Endothelial cell of umbilical vein (primary cell): ENCODE results near the gene SPP2. TPM values are rescaled to one million over a fixed set of nuclear protein-coding genes. Genes with fewer than 3 reads are reported as not detected.

ENCODE experiments used
- BruUV-seq: library from RNA; stranded (reverse); fragments of 400-500 nt; replicated peaks from 2 replicates; lab custom pipeline; 2021; lab: Mats Ljungman, UMichigan
- CTCF ChIA-PET: fragments of 300-600, 350-600 bp; sonication (Branson Sonifier 250); formaldehyde crosslinking; loops from one replicate; lab custom pipeline; 2021; ENCODE audit warnings: antibody characterized with exemption, inconsistent platforms; lab: Charles Lee
- POLR2A ChIA-PET: fragments of 300-600, 350-600 bp; sonication (Branson Sonifier 250); formaldehyde crosslinking; loops from one replicate; lab custom pipeline; 2021; ENCODE audit warnings: antibody characterized with exemption, inconsistent platforms; lab: Charles Lee
- DNase-seq: peaks from one replicate; pipeline ENCODE4 v3.0.0-alpha.2; 2011; ENCODE audit warnings: low read depth, low spot score
- FAIRE-seq: peaks from 2 replicates; lab custom pipeline; 2011; peaks lifted over from hg19 to GRCh38; lab: Jason Lieb, UNC
- H2AFZ ChIP-seq: 2 replicates; pipeline ENCODE4 v1.6.0; 2012; ENCODE audit warnings: low read depth, low read length, control low read depth, inconsistent platforms
- H3K27ac ChIP-seq: 2 replicates; pipeline ENCODE4 v1.5.1; 2011; ENCODE audit warnings: low read depth, mild to moderate bottlenecking, control low read depth, low read length, moderate library complexity; ENCODE audit not compliant: insufficient read depth
- H3K27me3 ChIP-seq, 2 experiments: 2 replicates each; pipeline versions ENCODE4 v1.6.0 to v1.6.1; 2011; ENCODE audit warnings: low read length in 2 of 2, mixed read lengths in 1 of 2; ENCODE audit not compliant: control insufficient read depth in 2 of 2, insufficient read depth in 2 of 2
- H3K36me3 ChIP-seq, 2 experiments: 2 replicates in 1 of 2; 3 replicates in 1 of 2; pipeline ENCODE4 v1.5.1; 2011; ENCODE audit warnings: low read length in 2 of 2, mild to moderate bottlenecking in 1 of 2, moderate library complexity in 1 of 2; ENCODE audit not compliant: control insufficient read depth in 2 of 2, insufficient read depth in 2 of 2; ENCODE audit errors: extremely low read depth in 1 of 2
- H3K4me1 ChIP-seq: 3 replicates; pipeline ENCODE4 v1.5.1; 2011; ENCODE audit warnings: mild to moderate bottlenecking, low read length; ENCODE audit not compliant: control insufficient read depth, insufficient read depth; ENCODE audit errors: extremely low read depth
- H3K4me2 ChIP-seq: 2 replicates; pipeline ENCODE4 v1.6.1; 2011; ENCODE audit warnings: low read length, control low read depth, mixed read lengths; ENCODE audit not compliant: insufficient read depth
- H3K4me3 ChIP-seq, 3 experiments: fragments of 200-600 bp in 1 of 3; sonication (generic), shearing (Covaris generic) in 1 of 3; replicated peaks in 1 of 3; 2 replicates each; pipeline ENCODE4 v1.5.1; 2011 to 2016; ENCODE audit warnings: control low read depth in 3 of 3, low read length in 3 of 3, mild to moderate bottlenecking in 2 of 3, inconsistent platforms in 1 of 3, low read depth in 1 of 3, moderate library complexity in 1 of 3; ENCODE audit not compliant: insufficient read depth in 1 of 3
- H3K79me2 ChIP-seq: 2 replicates; pipeline ENCODE4 v1.6.0; 2012; ENCODE audit warnings: low read length, inconsistent platforms; ENCODE audit not compliant: control insufficient read depth, insufficient read depth
- H3K9ac ChIP-seq: replicated peaks from 2 replicates; pipeline ENCODE3; 2011; ENCODE audit warnings: low read length, control low read depth; ENCODE audit not compliant: insufficient read depth; ENCODE audit errors: extremely low read depth
- H3K9me1 ChIP-seq: replicated peaks from 3 replicates; pipeline ENCODE4 v1.6.0; 2011; ENCODE audit warnings: mild to moderate bottlenecking, low read length; ENCODE audit not compliant: control insufficient read depth, insufficient read depth; ENCODE audit errors: extremely low read depth
- H3K9me3 ChIP-seq: replicated peaks from 2 replicates; pipeline ENCODE4 v1.5.1; 2012; ENCODE audit warnings: low read length, inconsistent platforms; ENCODE audit not compliant: control insufficient read depth, insufficient read depth
- H4K20me1 ChIP-seq: replicated peaks from 2 replicates; pipeline ENCODE3; 2011; ENCODE audit warnings: mild to moderate bottlenecking, low read length; ENCODE audit not compliant: control insufficient read depth, insufficient read depth; ENCODE audit errors: extremely low read depth
- CTCF ChIP-seq, 2 donors: IDR thresholded peaks; 1 replicate in 1 of 2; 2 replicates in 1 of 2; pipeline ENCODE4 v1.5.1; 2011; ENCODE audit warnings: low read length in 2 of 2, mild to moderate bottlenecking in 2 of 2, moderate library complexity in 2 of 2, control low read depth in 1 of 2, inconsistent platforms in 1 of 2, low read depth in 1 of 2; ENCODE audit not compliant: insufficient read depth in 1 of 2; ENCODE audit errors: extremely low read depth in 1 of 2
- FOS ChIP-seq: IDR thresholded peaks from 2 replicates; pipeline ENCODE4 v1.6.1; 2011; ENCODE audit warnings: mild to moderate bottlenecking, low read length, moderate library complexity, borderline replicate concordance; ENCODE audit not compliant: insufficient read depth
- GATA2 ChIP-seq: IDR thresholded peaks from 2 replicates; pipeline ENCODE4 v1.7.0; 2011; ENCODE audit warnings: low read depth, mild to moderate bottlenecking, moderate library complexity, mixed read lengths, low read length; ENCODE audit not compliant: insufficient read length, insufficient read depth
- JUN ChIP-seq: IDR thresholded peaks from 2 replicates; pipeline ENCODE4 v1.6.1; 2011; ENCODE audit warnings: borderline replicate concordance, low read depth; ENCODE audit not compliant: insufficient read length, insufficient read depth
- MAX ChIP-seq: IDR thresholded peaks from 2 replicates; pipeline ENCODE4 v1.6.1; 2011; ENCODE audit not compliant: insufficient read depth, insufficient read length
- MYC ChIP-seq: IDR thresholded peaks from one replicate; pipeline ENCODE4 v1.6.1; 2011; ENCODE audit warnings: mild to moderate bottlenecking, low read depth, low read length
- POLR2A ChIP-seq: IDR thresholded peaks from 2 replicates; pipeline ENCODE4 v1.6.1; 2012; ENCODE audit warnings: low read depth, mild to moderate bottlenecking, control low read depth, low read length
- POLR2AphosphoS5 ChIP-seq: IDR thresholded peaks from 2 replicates; pipeline ENCODE4 v1.6.1; 2012; ENCODE audit warnings: low read depth, mild to moderate bottlenecking, control low read depth, low read length, moderate library complexity; ENCODE audit not compliant: insufficient read depth
- dilution Hi-C: fragments of 300-500 bp; cut with MboI; formaldehyde crosslinking; loops from one replicate; pipeline ENCODE4 v1.15.0; 2019; ENCODE audit warnings: low sequenced_read_pairs; ENCODE audit not compliant: extremely low pct_ligation_motif_present
- intact Hi-C: fragments of 100-400 bp; cut with micrococcal nuclease; formaldehyde crosslinking; loops from one replicate; pipeline ENCODE4 v1.10.0; 2022
- polyA plus RNA-seq, 4 experiments: library from polyadenylated mRNA; depleted of rRNA in 3 of 4; stranded (reverse) in 3 of 4; unstranded in 1 of 4; fragments of >200 nt; gene quantifications; 2 replicates each; pipeline versions ENCODE4 v1.2.1 to v1.2.3, GENCODE V29; 2011 to 2012; ENCODE audit warnings: missing spikeins in 1 of 4
- total RNA-seq: library from RNA; stranded (reverse); gene quantifications from 2 replicates; pipeline ENCODE4 v1.2.3, GENCODE V29; 2021

Gene SPP2
- total and polyA plus RNA-seq, 2 donors (not counting 3 experiments of a cell fraction or from before 2014, with no cell fraction given), result not detected

DNA sequence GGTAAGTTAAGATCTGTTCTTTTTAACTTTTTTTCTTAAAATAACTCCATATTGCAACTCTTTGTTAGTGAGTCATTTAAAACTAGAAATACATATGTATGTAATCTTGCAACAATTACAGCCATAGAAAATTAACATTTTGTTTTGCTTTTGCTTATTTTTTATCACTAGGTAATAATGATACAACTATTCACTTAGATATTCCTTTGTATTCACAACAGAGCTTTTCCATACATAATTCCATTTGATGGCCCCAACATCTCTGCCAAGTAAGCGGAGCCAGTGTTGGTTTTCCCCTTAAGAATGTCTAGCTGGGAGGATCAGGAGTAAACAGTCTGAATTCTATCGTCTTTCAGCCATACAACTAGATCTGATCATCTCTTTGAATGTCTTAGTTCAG lies 16.1 kb downstream of the SPP2 start:
- TF ChIP-seq MAX, result no peak
- no peak for TF ChIP-seq POLR2A
- TF ChIP-seq CTCF (IDR thresholded peaks at IDR 0.05; ENCODE audit: extremely low read depth in 1 of 2, insufficient read depth in 1 of 2, low read depth in 1 of 2, low read length in 2 of 2), result no peak
- no peak for TF ChIP-seq GATA2
- TF ChIP-seq JUN, result no peak
- no peak for TF ChIP-seq POLR2AphosphoS5
- no peak for TF ChIP-seq FOS
- TF ChIP-seq MYC, result no peak
- Histone ChIP-seq H3K4me3 (no peak overlapping the region), H3K27ac (no peak overlapping the region), H3K4me2 (no peak overlapping the region), H3K9me1 (no peaks in the 10 kb centered on the region), H3K9me3 (no peaks in the 10 kb centered on the region), H3K4me1 (no peaks in the 10 kb centered on the region), H3K79me2 (no peaks in the 10 kb centered on the region), H2AFZ (no peak overlapping the region), H4K20me1 (no peaks in the 10 kb centered on the region), H3K9ac (no peak overlapping the region), H3K36me3 (no peaks in the 10 kb centered on the region), H3K27me3 (no peaks in the 10 kb centered on the region)
- POLR2A ChIA-PET, result no interaction called here
- dilution Hi-C loops, result no loop called here
- no peak for FAIRE-seq
- no TSS peak for BruUV-seq
- CTCF ChIA-PET, result no interaction called here
- intact Hi-C loops, result loop anchor here (10.0 kb wide), 1 partner anchor 472 kb away; no protein-coding TSS in a partner anchor
- DNase-seq, result no peak
